Breast epithelium (tissue), 4 donors: ENCODE results near the gene CS. TPM values are rescaled to one million over a fixed set of nuclear protein-coding genes. Genes with fewer than 3 reads are reported as not detected.

Experiments used
- DNase-seq, 2 donors: peaks; one replicate each; pipeline ENCODE4 v3.0.0-alpha.2; 2019; ENCODE audit warnings: low spot score in 2 of 2
- H3K27ac ChIP-seq, 2 donors: fragments of 200-600 bp; sonication (generic) in 1 of 2; one replicate each; pipeline ENCODE4 v1.5.1; 2016 to 2019; ENCODE audit warnings: mild to moderate bottlenecking in 1 of 2
- H3K27me3 ChIP-seq, 2 donors: fragments of 200-600 bp; sonication (generic) in 1 of 2; one replicate each; pipeline versions ENCODE4 v1.5.1 to v1.6.0; 2017 to 2019; ENCODE audit warnings: control low read depth in 1 of 2, mild to moderate bottlenecking in 1 of 2
- H3K36me3 ChIP-seq: fragments of 200-600 bp; one replicate; pipeline ENCODE4 v1.5.1; 2019
- H3K4me1 ChIP-seq, 2 donors: fragments of 200-600 bp; sonication (generic); one replicate each; pipeline ENCODE4 v1.5.1; 2016 to 2019; ENCODE audit warnings: control low read depth in 1 of 2
- H3K4me3 ChIP-seq, 3 donors: fragments of 200-600 bp; sonication (generic); 1 replicate in 2 of 3; 2 replicates in 1 of 3; pipeline ENCODE4 v1.5.1; 2016 to 2019; ENCODE audit warnings: mild to moderate bottlenecking in 3 of 3, moderate library complexity in 2 of 3
- H3K9me3 ChIP-seq, 2 donors: fragments of 200-600 bp; sonication (generic) in 1 of 2; one replicate each; pipeline ENCODE4 v1.5.1; 2016 to 2019; ENCODE audit warnings: control low read depth in 1 of 2
- CTCF ChIP-seq, 3 donors: fragments of 450-650 bp; IDR thresholded peaks; one replicate each; pipeline ENCODE4 v1.5.1; 2016 to 2017; ENCODE audit warnings: antibody characterized with exemption in 3 of 3, mild to moderate bottlenecking in 3 of 3, moderate library complexity in 3 of 3
- POLR2A ChIP-seq: fragments of 450-650 bp; IDR thresholded peaks from one replicate; pipeline ENCODE4 v1.6.1; 2016; ENCODE audit warnings: antibody characterized with exemption, mild to moderate bottlenecking, moderate library complexity
- POLR2AphosphoS5 ChIP-seq, 3 donors: sonication (generic); formaldehyde crosslinking; IDR thresholded peaks; one replicate each; pipeline ENCODE4 v1.6.1; 2017; ENCODE audit warnings: antibody characterized with exemption in 3 of 3
- intact Hi-C: fragments of 100-400 bp; cut with DNase I; formaldehyde crosslinking; loops from one replicate; pipeline ENCODE4 v1.15.1; 2023; ENCODE audit warnings: low total_unique reads
- total RNA-seq, 3 donors: library from RNA; depleted of rRNA; stranded (reverse); fragments of >200 nt; gene quantifications; one replicate each; pipeline ENCODE4 v1.1.0, GENCODE V29; 2016

Gene CS
- total RNA-seq, 3 donors from 2014 or later = 79.2 to 132 (median 103) TPM

GRCh38 chr12:56299308-56299852, 750 bp downstream of the CS start:
- DNase-seq = no peak
- peaks cover 0 to 7% of the 10 kb centered on the region in 2 donors for H3K4me1 ChIP-seq
- intact Hi-C loops = loop anchor here (2.0 kb wide), 1 partner anchor 43 kb away; no protein-coding TSS in a partner anchor

GRCh38 chr12:56298828-56299227, 1.3 kb downstream of the CS start:
- Histone ChIP-seq H3K27ac (peak overlapping the region; percentile 96 to 98), H3K4me1 (peaks cover 0 to 7% of the 10 kb centered on the region in 2 donors), H3K9me3 (no peaks in the 10 kb centered on the region), H3K4me3 (peak overlapping the region; percentile 75 to 92 (median 87)), H3K27me3 (no peaks in the 10 kb centered on the region), H3K36me3 (no peaks in the 10 kb centered on the region)
- DNase-seq = no peak
- TF ChIP-seq CTCF (IDR thresholded peaks at IDR 0.05) = no peak
- TF ChIP-seq POLR2AphosphoS5 (IDR thresholded peaks at IDR 0.05) = no peak
- no peak for TF ChIP-seq POLR2A
- intact Hi-C loops = loop anchor here (2.0 kb wide), 1 partner anchor 42 kb away; no protein-coding TSS in a partner anchor

More at GRCh38 chr12:56299308-56299852, 750 bp downstream of the CS start:
- Histone ChIP-seq H3K4me3 (peak overlapping the region; percentile 75 to 92 (median 87)), H3K9me3 (no peaks in the 10 kb centered on the region), H3K27me3 (no peaks in the 10 kb centered on the region), H3K27ac (peak overlapping the region; percentile 96 to 98), H3K36me3 (no peaks in the 10 kb centered on the region)
- TF ChIP-seq CTCF (IDR thresholded peaks at IDR 0.05) = no peak
- TF ChIP-seq POLR2A = no peak
- TF ChIP-seq POLR2AphosphoS5 (IDR thresholded peaks at IDR 0.05) = no peak

GRCh38 chr12:56297400-56297799, 2.7 kb downstream of the CS start:
- no peak overlapping the region for H3K4me3 ChIP-seq
- no peak for DNase-seq
- intact Hi-C loops = no loop called here
- H3K36me3 ChIP-seq = no peaks in the 10 kb centered on the region
- H3K27ac ChIP-seq = no peak overlapping the region
- no peaks in the 10 kb centered on the region for H3K9me3 ChIP-seq
- no peaks in the 10 kb centered on the region for H3K27me3 ChIP-seq
- peaks cover 0 to 7% of the 10 kb centered on the region in 2 donors for H3K4me1 ChIP-seq
- TF ChIP-seq POLR2AphosphoS5 (IDR thresholded peaks at IDR 0.05) = no peak
- TF ChIP-seq POLR2A = no peak
- no peak for TF ChIP-seq CTCF (IDR thresholded peaks at IDR 0.05)

- intact Hi-C loops = no loop called here
These were observed 3.8 kb downstream of the CS start for GRCh38 chr12:56296295-56296694.

More at GRCh38 chr12:56296295-56296694, 3.8 kb downstream of the CS start:
- TF ChIP-seq CTCF (IDR thresholded peaks at IDR 0.05) = no peak
- TF ChIP-seq POLR2A = no peak
- TF ChIP-seq POLR2AphosphoS5 (IDR thresholded peaks at IDR 0.05) = no peak
- DNase-seq = no peak
- Histone ChIP-seq H3K27ac (no peak overlapping the region), H3K27me3 (no peaks in the 10 kb centered on the region), H3K9me3 (no peaks in the 10 kb centered on the region), H3K4me3 (no peak overlapping the region), H3K4me1 (peaks cover 0 to 7% of the 10 kb centered on the region in 2 donors), H3K36me3 (no peaks in the 10 kb centered on the region)
